IPS-15b (cell line): ENCODE measurements around the gene ATN1.
"Not testable (repeated sequence)": the region's sequence is repeated elsewhere in the genome, so short reads cannot be mapped to it uniquely, and the experiment has no call there.

Experiments
- H3K27me3 ChIP-seq: one replicate; pipeline ENCODE4 v1.6.1; 2013; ENCODE audit warnings: low read length; ENCODE audit not compliant: control insufficient read depth, insufficient read depth
- H3K36me3 ChIP-seq: one replicate; pipeline ENCODE4 v1.6.1; 2013; ENCODE audit warnings: low read length; ENCODE audit not compliant: control insufficient read depth, insufficient read depth
- H3K4me1 ChIP-seq: one replicate; pipeline ENCODE4 v1.6.1; 2013; ENCODE audit warnings: mild to moderate bottlenecking, low read length; ENCODE audit not compliant: control insufficient read depth, insufficient read depth
- H3K4me3 ChIP-seq: one replicate; pipeline ENCODE4 v1.5.1; 2013; ENCODE audit warnings: low read depth, low read length
- H3K9ac ChIP-seq: one replicate; pipeline ENCODE4 v1.6.1; 2013; ENCODE audit warnings: low read depth, mild to moderate bottlenecking, low read length
- H3K9me3 ChIP-seq: one replicate; pipeline ENCODE4 v1.6.1; 2013; ENCODE audit warnings: mild to moderate bottlenecking, low read length; ENCODE audit not compliant: control insufficient read depth, insufficient read depth

The ATN1 gene

DNA sequence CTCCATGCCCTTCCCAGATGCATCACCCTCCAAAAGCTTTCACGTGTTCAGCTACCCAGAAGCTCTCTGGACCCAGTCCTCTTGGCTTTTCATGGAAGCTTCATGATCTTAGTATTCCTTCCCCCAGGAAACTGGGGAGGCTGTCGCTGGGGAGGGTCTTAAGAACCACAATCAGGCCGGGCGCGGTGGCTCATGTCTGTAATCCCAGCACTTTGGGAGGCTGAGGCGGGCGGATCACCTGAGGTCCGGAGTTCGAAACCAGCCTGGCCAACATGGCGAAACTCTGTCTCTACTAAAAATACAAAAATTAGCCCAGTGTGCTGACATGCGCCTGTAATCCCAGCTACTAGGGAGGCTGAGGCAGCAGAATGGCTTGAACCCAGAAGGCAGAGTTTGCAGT is 19.6 kb upstream of the ATN1 start:
- not testable (repeated sequence) for H3K27me3 ChIP-seq, H3K4me3 ChIP-seq, H3K9me3 ChIP-seq, H3K36me3 ChIP-seq, H3K9ac ChIP-seq
- H3K4me1 ChIP-seq = peaks cover 18% of the 10 kb centered on the region

DNA sequence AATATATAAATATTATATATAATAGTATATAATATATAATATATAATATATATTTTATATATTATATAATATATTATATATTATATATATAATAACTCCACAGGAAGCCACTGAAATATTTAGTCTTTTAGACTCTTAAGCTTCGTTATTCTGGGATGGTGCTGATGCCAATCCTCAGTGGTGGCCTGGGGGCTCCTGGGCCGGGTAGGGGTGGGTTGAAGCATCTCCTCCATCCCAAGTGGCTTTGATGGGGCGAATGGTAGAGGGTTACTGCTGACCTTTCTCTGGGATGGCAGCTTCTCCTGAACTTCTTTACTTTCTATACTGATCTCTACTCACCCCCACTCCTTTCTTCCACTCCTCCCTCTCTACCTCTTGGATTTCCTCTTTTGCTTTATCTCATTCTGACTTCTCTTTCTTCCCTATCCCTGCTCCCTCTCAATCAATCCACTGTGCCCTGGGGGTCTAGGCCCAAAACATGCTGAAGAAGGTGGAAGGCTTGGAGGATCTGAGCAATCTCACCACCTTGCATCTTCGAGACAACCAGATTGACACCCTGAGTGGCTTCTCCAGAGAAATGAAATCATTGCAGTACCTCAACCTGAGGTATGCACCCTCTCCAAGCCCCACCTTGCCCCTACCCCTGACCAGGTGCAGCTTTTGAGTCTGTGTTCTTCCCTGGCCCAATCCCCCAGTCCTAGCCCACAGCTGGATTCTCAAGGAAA is 18.2 kb upstream of the ATN1 start:
- Histone ChIP-seq H3K9ac (no peak overlapping the region), H3K27me3 (peaks cover 9% of the 10 kb centered on the region), H3K4me1 (peaks cover 16% of the 10 kb centered on the region), H3K36me3 (no peaks in the 10 kb centered on the region), H3K9me3 (no peaks in the 10 kb centered on the region), H3K4me3 (no peak overlapping the region)

DNA sequence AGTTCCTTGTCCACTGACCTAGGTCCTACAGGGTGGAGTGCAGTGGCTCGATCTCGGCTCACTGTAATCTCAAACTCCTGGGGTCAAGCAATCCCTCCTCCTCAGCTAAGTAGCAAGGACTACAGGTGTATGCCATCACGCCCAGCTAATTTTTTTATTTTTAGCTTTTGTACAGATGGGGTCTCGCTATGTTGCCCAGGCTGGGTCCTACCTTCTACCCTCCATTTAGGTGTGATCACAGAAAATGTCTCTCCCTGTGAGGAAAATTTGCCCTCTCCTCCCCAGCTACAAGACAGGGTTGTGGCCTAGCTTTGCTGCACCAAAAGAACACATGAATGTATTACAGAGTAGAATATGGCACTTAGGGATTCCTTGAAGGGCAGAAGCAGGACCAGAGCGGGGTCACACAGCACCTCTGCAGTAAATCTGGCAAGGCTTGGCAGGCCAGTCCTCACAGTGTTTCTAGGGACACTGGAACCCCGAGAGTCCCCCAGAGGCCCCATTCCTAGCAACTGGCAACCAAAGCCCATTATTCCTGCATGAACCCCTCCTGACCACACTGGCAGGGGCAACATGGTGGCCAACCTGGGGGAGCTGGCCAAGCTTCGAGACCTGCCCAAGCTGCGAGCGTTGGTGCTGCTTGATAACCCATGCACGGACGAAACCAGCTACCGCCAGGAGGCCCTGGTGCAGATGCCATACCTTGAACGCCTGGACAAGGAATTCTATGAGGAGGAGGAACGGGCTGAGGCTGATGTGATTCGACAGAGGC is 15.4 kb upstream of the ATN1 start:
- Histone ChIP-seq H3K9me3 (no peaks in the 10 kb centered on the region), H3K4me1 (peaks cover 16% of the 10 kb centered on the region), H3K36me3 (peaks cover 16% of the 10 kb centered on the region), H3K27me3 (no peaks in the 10 kb centered on the region), H3K9ac (no peak overlapping the region), H3K4me3 (no peak overlapping the region)

DNA sequence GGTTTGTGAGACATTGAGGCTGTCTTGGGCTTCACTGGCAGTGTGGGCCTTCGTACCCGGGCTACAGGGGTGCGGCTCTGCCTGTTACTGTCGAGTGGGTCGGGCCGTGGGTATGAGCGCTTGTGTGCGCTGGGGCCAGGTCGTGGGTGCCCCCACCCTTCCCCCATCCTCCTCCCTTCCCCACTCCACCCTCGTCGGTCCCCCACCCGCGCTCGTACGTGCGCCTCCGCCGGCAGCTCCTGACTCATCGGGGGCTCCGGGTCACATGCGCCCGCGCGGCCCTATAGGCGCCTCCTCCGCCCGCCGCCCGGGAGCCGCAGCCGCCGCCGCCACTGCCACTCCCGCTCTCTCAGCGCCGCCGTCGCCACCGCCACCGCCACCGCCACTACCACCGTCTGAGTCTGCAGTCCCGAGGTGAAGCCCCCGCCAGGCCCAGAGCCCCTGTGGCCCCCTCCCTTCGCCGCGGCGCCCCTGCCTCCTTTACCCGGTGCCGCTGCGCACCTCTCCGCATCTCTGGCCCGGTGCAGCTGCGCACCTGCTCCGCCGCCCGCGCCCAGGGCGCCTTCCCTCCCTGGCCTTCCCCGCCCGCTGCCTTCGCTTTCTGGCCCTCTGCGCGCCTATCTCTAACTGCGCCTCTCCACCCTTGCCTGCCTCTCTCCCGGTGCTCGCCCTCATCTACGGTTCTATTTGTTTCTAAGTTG is 13.4 kb upstream of the ATN1 start, which contains the start of gene ENO2:
TSS of gene ENO2 (plus strand) at position 335 of the 701 bp plus-strand sequence. CDS start 1,253 bp downstream, outside the sequence.
- Histone ChIP-seq H3K4me1 (peaks cover 16% of the 10 kb centered on the region), H3K4me3 (peak within 1 kb of the TSS; percentile 86), H3K9ac (peak within 1 kb of the TSS; percentile 76), H3K9me3 (no peaks in the 10 kb centered on the region), H3K27me3 (no peaks in the 10 kb centered on the region), H3K36me3 (peaks cover 25% of the 10 kb centered on the region)

DNA sequence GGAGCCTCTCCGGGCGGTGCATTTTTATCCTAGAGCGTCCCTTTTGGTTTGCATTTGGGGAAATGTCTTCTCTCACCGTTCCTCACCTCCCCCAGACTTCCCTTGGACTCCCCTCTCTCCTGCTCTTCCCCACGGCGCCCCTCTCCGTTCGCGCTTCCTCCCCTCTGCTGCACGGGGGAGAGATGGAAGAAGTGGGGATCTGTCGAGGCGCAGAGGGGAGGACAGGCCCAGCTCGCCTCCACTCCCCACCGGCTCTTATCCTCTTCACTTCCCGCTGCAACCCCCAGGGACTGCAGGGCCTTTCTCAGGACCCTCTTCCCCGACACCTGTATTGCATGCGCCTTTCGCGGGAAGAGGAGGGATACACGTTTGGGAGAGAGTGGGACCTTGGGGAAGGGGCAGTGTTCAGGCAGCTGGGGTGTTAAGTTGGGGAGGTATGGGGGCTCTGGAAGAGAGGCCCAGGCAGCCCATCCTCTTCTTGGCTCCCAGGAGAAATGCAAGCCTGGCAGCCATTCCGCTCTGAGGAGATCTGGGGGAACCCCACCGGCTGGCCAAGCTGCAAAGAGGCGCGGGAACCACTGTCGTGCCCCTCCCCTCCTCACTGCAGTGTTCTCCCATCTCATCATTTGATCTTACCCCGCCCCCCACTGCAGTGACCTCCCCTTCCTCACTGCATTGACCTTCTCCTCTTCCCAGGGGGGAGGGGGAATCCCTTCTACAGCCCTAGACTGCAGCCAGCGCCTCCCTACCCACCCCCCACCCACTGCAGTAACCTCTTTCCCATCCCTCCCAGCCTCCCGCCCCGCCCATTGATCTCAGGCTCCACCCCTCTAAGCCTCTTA is 12.6 kb upstream of the ATN1 start:
- peak overlapping the region; percentile 86 for H3K4me3 ChIP-seq
- H3K36me3 ChIP-seq = peaks cover 33% of the 10 kb centered on the region
- H3K9ac ChIP-seq = peak overlapping the region; percentile 76
- H3K27me3 ChIP-seq = no peaks in the 10 kb centered on the region
- peaks cover 16% of the 10 kb centered on the region for H3K4me1 ChIP-seq
- H3K9me3 ChIP-seq = no peaks in the 10 kb centered on the region

DNA sequence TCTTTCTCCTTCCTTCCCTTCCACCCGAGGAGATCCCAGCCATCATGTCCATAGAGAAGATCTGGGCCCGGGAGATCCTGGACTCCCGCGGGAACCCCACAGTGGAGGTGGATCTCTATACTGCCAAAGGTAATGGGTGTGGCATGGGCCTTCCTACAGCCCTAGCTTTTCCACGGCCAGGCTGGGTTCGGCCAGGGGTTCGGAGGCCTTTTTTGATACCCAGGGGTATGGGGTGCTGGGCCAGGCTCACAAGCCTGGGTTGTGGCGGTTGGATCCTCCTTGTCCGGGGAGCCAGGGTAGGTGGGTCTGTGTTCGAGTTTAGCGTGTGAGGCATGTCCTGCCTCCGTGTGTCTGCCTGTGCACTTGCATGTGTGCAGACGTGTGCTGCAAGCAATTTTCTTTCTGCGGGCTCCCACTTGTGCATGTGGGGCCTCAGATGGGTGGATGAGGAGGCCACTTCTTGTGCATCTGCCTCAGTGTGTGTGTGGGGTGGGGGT is 11.9 kb upstream of the ATN1 start:
- H3K36me3 ChIP-seq = peaks cover 33% of the 10 kb centered on the region
- peak overlapping the region; percentile 86 for H3K4me3 ChIP-seq
- no peaks in the 10 kb centered on the region for H3K27me3 ChIP-seq
- peaks cover 16% of the 10 kb centered on the region for H3K4me1 ChIP-seq
- H3K9ac ChIP-seq = peak overlapping the region; percentile 47
- H3K9me3 ChIP-seq = no peaks in the 10 kb centered on the region

DNA sequence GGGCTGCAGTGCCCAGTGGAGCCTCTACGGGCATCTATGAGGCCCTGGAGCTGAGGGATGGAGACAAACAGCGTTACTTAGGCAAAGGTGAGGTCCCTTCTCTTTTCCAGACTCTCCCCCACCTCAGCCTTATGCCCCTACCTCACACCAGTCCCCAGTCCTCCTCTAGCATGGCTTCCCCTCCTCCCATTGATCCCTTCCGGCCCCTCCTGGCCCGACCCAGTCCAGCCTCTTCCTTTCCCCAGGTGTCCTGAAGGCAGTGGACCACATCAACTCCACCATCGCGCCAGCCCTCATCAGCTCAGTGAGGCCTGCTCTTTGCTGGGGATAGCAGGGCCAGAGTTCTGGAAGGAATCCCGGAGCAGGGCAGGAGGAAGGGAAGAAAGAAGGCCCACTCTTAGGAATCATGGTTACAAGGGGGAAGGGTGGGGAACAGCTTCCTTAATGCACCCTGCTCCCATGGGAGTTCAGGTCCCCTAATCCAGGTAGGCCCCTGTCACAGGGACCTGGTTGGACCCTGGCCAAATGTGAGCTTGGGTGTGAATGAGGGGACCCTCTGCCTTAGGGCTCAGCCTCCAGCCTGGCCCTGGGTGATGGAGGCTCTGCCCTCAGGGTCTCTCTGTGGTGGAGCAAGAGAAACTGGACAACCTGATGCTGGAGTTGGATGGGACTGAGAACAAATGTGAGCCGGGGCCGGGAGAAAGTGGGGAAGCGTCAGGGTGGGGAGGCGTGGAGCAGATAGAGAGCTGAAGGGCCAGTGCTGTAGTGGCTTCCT is 11.1 kb upstream of the ATN1 start:
- H3K27me3 ChIP-seq = no peaks in the 10 kb centered on the region
- peaks cover 16% of the 10 kb centered on the region for H3K4me1 ChIP-seq
- H3K9me3 ChIP-seq = no peaks in the 10 kb centered on the region
- peak overlapping the region; percentile 47 for H3K9ac ChIP-seq
- peak overlapping the region; percentile 86 for H3K4me3 ChIP-seq
- H3K36me3 ChIP-seq = peaks cover 36% of the 10 kb centered on the region

DNA sequence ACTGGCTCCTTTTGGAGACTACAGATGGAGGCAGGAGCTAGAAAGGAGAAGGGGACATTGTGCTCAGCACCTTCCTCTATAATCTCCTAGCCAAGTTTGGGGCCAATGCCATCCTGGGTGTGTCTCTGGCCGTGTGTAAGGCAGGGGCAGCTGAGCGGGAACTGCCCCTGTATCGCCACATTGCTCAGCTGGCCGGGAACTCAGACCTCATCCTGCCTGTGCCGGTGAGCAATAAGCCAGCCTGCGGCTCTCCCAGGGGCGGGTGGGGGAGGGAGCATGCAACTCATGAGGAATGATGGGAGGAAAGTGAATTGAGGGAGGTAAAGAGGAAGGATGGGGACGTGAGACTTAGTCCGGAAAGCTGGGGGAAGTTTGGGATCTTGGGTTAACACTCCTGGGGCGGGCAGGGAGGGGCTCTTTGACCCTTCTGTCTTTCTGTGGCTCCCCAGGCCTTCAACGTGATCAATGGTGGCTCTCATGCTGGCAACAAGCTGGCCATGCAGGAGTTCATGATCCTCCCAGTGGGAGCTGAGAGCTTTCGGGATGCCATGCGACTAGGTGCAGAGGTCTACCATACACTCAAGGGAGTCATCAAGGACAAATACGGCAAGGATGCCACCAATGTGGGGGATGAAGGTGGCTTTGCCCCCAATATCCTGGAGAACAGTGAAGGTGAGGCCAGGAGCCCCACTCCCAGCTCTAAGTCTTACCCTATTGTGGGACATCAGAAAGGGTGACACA is 10.1 kb upstream of the ATN1 start:
- Histone ChIP-seq H3K4me3 (no peak overlapping the region), H3K4me1 (peaks cover 16% of the 10 kb centered on the region), H3K27me3 (no peaks in the 10 kb centered on the region), H3K9ac (no peak overlapping the region), H3K9me3 (no peaks in the 10 kb centered on the region), H3K36me3 (peaks cover 47% of the 10 kb centered on the region)

DNA sequence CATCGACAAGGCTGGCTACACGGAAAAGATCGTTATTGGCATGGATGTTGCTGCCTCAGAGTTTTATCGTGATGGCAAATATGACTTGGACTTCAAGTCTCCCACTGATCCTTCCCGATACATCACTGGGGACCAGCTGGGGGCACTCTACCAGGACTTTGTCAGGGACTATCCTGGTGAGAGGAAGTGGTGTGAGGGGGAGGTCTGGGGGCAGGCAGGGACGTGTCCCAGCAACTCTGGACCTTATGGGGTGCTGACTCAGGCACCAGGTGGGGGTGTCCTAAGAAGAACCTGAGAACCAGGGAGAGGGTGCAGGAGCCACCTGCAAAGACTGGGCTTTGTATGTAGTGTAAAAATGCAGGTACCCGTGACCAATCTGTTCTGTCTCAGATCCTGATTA is 8.2 kb upstream of the ATN1 start:
- Histone ChIP-seq H3K4me1 (peaks cover 9% of the 10 kb centered on the region), H3K36me3 (peaks cover 55% of the 10 kb centered on the region), H3K9ac (no peak overlapping the region), H3K27me3 (no peaks in the 10 kb centered on the region), H3K9me3 (no peaks in the 10 kb centered on the region), H3K4me3 (no peak overlapping the region)

DNA sequence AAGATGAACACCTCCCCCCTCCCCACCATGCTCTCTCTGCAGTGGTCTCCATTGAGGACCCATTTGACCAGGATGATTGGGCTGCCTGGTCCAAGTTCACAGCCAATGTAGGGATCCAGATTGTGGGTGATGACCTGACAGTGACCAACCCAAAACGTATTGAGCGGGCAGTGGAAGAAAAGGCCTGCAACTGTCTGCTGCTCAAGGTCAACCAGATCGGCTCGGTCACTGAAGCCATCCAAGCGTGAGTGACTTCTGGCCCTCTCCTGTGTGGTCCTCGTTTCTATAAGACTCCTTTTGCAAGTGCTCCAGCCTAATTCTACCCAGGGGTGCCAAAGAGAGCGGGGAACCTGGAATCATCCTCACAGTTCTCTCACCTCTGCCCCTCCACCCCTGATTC is 6.2 kb upstream of the ATN1 start:
- Histone ChIP-seq H3K36me3 (peaks cover 47% of the 10 kb centered on the region), H3K9ac (no peak overlapping the region), H3K9me3 (no peaks in the 10 kb centered on the region), H3K4me3 (no peak overlapping the region), H3K4me1 (peaks cover 21% of the 10 kb centered on the region), H3K27me3 (no peaks in the 10 kb centered on the region)
